Islet of Langerhans (tissue), 1 donor: ENCODE measurements around the gene ACACB.
"Not testable (repeated sequence)": the region's sequence is repeated elsewhere in the genome, so short reads cannot be mapped to it uniquely, and the experiment has no call there.

Experiments used
- FAIRE-seq: peaks from one replicate; lab custom pipeline; 2011; peaks lifted over from hg19 to GRCh38; lab: Jason Lieb, UNC

ACACB gene

DNA sequence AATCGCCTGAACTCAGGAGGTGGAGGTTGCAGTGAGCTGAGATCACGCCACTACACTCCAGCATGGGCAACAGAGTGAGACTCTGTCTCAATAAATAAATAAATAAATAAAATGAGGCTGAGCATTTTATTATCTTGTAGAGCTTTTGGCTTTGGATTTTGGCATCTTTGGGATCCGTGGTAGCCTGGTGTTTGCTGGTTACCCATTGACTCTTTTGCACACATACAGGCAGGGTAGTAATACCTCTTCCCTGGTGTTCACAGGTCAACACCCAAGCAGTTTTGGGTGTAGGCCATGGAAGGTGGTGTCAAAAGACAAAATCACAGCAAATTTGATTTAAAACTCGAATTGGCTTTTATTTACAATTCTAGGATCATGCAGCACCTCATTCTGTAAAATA lies 27.8 kb downstream of the ACACB start:
- FAIRE-seq: no peak

DNA sequence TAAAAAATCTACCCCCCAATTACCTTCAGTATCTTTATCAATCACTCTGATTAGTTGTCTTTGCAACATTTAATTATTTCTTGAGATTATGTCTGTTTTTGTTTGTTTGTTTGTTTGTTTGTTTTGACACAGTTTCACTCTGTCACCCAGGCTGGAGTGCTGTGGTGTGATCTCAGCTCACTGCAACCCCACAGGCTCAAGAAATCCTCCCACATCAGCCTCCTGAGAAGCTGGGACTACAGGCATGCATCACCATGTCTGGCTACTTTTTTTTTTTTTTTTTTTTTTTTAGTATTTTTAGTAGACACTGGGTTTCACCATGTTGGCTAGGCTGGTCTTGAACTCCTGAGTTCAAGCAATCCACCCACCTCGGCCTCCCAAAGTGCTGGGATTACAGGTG lies 30.7 kb downstream of the ACACB start:
- FAIRE-seq: not testable (repeated sequence)

DNA sequence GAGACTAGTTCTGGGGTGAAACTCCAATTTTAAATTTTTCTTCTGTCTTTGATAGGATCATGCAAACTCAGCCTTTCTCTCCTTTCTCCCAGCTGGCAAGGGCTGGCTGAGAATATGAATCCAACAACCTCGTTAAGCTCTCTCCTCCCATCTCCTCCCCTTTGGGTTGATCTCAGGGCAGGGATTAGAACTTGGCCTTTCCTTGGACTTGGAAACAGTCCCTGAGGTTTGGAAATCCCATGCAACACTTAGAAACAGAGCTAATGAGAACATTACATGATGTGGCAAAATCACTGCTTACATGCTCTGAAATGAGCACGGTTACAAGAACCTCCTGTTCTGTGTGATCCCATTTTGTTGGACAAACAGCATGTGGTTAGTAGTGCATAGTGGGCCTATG lies 31.6 kb downstream of the ACACB start:
- no peak for FAIRE-seq

DNA sequence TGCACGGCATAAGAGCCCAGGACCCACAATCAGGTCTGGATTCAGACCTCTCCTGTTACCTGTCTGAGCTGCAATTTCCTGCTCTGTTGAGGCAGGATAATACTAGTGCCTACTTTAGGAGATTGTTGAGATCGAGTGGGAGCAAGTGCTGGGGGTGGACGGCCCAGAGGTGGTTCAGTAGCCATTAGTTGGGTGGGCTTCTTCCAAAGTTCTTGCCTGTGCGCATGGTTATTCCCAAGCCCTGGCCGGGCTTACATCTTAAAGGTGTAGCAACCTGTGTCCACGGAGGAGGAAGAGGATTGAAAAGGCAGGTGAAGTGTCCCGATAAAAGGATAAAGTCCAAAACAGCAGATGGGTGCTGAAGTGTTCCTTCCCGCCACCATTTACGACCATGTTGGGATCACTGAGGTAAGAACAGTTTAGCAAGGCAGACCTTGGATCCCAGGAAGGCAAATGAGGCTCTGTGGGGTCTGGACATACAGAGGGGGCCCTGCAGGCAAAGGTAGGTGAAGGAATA lies 33.8 kb downstream of the ACACB start:
- FAIRE-seq: no peak

DNA sequence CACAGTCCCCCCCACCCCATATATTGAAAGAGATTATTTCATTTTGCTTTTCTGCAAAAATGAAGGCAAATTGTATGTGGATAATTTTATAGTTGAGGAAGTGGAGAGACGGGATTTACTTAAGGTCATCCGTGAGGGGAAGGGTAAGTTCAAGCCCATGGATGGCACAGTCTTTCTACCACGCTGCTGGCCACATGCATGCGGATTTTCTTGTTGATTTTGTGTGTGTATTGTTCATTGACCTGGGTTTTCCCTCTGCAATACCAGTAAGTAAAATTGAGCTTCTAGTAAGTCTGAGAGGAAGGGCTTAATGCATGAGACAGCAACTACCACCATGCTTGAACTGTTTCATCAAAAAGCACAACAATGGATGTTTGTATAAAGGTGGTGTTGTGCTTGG lies 35.1 kb downstream of the ACACB start:
- no peak for FAIRE-seq

DNA sequence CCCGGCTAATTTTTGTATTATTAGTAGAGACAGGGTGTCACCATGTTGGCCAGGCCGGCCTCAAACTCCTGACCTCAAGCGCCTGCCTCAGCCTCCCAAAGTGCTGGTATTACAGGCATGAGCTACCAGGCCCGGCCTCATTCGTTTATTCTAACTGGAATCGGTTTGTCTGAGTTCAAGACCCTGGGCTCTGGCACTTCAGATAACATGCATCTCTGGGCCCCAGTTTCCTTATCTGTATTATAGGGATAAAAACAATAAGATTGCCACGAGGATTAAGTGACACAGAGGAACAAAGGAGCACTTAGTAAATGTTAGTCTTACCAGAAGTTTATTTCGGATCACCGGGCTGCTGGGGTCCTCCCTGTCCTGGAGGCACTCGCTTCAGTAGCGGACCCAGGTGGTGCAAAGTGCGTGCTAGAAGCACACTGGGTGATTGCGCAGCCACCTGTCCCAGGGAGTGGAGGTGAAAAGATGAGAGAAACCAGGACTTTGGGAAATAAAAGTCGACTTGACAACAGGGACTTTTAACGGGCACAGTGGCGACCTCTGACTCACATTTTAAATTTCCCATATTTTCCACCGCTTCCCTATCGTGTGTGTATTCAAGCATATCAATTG lies 37.5 kb downstream of the ACACB start:
- FAIRE-seq: no peak

DNA sequence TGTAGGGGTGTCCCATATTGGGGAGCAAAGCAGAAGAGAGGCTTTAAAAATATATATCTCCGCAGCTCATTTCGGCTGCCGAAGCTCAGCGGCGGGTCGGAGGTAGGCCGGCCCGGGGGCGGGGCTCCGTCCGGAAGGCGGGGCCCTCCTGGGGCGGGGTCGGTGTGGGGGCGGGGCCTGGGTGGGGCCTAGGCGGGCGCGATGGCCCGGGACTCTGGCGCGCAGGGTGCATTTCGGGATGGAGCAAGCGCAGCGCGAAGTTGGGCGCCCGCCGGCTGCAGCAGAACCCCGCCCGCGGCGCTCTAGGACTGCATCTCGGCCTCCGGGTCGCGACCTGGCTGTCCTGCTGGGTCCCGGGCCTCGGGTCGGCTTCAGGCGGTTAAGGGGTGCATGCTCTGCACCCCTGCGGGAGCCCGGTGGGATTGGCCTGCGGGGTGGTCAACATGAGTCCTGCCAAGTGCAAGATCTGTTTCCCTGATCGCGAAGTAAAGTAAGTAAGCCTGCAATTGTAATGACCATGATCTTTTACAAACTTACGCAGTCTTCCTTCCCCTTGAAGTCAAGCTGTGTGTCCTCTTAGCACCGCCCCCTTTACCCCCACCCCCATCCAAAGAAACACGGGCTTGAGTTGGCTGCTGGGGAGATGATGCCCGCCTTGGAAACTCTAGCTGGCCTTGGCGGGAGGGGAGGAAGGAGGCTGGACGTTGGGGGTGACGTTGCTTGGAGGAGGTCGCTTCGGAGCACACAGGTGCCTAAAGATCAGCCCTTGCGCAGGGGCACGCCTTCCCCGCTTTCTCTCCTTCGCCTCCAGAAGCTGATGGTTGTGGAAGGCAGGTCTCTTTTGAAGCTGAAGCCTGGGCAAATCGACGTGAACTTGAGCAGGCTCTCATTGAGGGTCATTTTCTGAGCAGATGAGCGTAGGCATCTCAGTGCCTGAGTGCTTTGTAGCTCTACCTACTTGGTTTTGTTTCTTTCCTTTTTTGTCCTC lies 38.4 kb downstream of the ACACB start:
- no peak for FAIRE-seq

DNA sequence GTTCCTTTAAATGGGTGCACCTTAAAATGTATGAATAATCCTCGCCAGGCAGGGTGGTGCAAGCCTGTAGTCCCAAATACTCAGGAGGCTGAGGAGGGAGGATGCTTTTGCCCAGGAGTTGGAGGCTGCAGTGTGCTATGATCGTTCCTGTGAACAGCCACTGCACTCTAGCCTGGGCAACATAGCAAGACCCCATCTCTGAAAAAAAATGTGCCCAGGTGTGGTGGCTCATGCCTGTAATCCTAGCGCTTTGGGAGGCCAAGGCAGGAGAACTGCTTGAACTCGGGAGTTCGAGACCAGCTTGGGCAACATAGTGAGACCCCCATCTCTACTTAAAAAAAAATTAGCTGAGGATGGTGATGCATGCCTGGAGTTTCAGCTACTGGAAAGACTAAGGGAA lies 39.6 kb downstream of the ACACB start:
- no peak for FAIRE-seq

DNA sequence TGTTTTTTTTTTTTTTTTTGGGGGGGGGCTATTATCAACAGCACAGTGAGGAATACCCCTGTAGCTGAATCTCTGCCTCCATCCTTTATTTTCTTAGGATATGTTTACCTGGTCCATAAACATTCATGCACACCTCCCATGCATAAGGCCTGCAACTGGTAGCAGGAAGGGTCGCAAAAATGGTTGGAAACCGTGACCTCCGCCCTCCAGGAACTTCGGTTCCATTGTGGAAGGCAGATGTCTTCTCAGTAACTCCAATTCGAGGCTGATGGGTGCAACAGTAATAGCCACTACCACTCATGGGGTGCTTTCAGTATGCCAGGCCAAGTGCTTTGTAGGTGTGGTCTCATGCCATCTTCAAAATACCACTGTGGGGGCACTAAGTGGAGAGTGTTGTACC lies 40.2 kb downstream of the ACACB start:
- no peak for FAIRE-seq

DNA sequence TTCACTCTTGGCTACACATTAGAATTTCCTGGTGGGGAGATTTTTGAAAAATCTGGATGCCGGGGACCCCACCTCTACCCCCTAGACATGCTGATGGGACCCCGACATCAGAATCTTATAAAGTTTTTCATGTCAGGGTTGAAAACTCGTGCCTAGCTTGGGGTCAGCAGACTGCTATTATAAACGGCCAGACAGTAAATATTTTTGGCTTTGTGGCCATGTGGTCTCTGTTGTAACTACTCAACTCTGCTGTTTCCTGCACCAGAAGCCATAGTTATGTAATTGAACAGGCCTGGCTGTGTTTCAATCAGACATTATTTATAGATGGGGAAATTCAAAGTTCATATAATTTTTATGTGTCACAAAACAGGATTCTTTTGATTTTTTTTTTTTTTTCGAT lies 41.6 kb downstream of the ACACB start:
- FAIRE-seq: no peak

DNA sequence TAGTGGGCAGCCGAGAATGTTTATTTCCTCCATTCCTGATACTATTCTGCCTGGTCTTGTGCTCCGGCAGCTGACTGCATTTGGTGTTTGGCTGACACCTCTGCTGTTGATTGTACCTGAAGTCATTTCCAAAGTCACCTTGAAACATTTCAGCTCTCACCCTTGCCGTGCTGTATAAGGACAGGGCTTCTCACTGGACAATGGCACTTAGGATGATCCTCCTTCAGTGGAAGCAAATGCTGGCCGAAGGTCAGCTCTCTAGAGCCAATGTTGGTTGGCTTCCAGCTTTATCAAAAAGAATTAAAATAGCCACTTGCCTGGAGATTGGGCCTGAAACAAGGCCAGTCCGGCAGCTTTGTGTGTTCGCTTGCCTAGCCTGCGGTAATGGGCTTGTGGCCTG lies 44.0 kb downstream of the ACACB start:
- FAIRE-seq: no peak

DNA sequence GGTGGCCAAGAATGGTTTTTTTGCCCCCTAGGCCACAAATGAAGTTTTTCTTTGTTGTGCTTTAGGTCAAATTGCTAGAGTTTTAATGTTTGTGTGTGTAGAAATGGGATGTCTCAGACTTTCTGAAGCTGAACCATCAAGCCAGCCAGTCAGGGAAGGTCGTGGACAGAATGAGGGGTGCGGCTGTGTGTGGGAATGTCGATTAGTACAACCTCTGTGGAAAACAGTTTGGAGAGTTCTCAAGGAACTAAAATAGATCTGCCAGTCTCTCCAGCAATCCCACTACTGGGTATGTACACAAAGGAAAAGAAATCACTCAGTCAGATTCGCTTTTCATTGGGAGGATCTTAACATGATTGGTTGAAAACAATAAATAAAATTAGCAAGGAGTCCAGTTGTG lies 44.5 kb downstream of the ACACB start:
- no peak for FAIRE-seq

DNA sequence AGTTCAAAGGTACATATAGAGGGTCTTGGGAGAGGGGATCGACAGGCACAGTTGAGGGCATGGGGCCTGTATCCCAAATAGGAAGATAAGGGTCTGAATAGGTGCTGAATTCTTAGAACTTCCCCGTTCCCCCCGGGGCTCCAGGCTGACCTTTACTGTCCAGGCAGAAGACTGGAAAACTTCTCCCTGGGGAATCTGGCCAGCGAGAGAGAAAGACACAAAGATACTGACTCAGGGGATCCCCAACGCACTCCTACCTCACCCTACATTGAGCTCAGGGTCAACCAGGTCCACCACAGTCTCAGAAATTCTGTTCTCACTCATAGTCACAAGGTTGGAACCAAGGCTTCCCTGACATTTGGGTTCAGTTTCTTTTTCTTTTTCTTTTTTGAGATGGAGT lies 46.2 kb downstream of the ACACB start:
- FAIRE-seq: no peak

DNA sequence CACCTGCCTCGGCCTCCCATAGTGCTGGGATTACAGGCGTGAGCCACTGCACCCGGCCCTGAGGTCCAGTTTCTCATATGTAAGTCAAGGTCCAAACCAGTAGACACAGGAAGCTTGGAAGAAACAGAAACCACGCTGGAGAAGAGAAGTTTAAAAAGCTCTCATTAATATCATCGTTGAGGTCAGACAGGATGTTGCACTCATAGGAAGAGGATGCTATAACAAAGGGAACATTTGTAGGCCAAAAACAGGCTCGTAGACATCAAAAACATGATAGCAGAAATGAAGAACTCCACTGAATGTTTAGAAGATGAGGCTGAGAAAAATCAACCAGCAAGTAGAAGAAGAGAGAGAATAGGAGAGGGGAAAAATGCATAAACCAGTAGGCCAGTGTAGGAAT lies 46.8 kb downstream of the ACACB start:
- no peak for FAIRE-seq

DNA sequence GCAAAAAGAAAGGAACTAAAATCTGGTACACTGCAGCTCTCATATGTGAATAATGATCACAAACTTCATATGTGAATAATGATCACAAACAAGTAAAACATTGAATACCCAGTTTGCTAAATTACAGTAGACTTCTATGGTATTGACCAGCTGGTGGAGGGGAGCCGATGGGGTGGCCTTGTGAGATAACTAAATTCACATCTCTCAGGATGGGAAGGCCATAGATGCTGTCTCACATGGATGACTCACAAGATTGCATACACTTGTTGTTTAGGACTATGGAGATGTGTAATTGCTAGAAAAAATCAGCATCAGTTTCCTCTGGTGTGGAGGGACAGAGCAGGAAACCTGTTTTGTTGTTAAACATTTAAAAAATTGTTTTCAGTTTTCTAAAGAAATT lies 49.2 kb downstream of the ACACB start:
- no peak for FAIRE-seq

DNA sequence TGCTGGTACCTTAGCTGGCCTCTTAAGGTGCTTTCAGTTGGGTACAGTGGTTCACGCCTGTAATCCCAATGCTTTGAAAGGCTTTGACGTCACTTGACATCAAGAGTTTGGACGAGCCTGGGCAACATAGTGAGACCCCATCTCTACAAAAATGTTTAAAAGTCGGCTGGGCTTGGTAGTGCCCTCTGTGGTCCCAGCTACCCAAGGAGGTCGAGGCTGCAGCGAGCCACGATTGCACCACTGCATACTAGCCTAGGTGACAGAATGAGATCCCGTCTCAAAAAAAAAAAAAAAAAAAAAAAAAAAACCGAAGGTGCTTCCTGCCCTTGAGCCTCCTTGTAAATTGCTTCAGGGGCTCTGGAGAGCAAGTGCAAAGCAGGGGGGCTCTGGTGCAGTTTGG lies 50.0 kb downstream of the ACACB start:
- FAIRE-seq: no peak

DNA sequence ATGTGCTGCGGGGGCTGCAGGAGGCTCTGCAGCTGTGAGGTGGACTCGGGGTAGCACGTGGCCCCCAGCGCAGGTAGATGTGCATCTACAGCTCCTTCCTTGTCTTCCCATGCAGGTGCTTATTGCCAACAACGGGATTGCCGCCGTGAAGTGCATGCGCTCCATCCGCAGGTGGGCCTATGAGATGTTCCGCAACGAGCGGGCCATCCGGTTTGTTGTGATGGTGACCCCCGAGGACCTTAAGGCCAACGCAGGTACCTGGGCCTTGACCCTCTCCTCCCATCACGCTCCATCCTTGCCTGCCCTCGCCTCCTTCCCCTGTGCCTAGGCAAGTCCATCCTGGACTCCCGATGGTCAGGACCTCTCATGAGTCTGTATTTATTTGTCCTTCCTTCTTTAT lies 51.4 kb downstream of the ACACB start:
- no peak for FAIRE-seq

DNA sequence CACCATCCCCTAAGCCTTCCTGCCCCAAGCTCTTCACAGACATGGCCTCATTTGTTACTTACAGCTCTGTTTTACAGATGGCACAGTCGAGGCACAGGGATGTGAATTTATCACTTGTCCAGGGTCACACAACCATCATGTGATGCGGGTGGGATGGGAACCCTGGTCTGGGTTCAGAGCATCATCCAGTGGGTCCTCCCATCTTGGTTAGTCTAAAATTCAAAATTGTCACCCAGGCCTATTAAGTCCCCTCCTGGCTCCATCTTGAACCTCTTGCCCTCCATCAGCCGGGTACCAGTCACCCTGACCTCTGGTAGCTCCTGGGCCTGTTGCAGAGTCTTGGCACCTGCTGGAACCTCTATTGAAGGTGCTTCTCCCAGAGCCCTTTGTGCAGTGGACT lies 52.9 kb downstream of the ACACB start:
- FAIRE-seq: no peak

DNA sequence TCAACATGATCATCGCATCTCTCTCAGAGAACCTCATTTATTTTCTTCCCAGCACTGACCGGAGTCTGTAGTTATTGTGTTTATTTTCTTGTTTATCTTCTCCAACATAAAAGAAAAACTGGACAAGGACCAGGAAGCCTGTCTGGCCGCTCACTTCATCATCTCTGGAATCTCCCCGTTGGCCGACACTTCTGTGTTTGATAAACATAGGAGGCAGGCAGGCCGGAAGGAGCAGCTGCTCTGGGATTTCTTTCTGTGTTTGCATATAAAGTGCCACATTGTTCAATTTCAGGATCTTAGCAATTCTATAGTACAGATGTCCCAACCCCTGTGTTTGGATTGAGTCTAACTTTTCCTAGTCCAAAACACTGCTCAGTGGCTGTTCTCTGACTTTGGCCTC lies 53.3 kb downstream of the ACACB start:
- no peak for FAIRE-seq

DNA sequence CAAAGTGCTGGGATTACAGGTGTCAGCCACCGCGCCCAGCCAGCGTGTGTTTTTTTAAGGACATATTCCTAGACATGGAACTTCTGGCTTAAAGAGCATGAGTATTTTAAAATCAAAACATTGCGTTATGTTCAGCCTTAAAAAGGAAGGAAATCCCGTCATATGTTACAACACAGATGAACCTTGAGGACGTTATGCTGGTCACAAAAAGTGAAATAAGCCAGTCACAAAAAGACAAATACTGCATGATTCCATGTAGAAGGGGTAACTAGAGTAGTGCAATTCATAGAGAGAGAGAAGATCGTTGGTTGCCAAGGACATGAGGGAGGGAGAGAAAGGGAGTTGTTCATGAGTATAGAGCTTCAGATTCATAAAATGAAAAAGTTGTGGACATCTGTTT lies 53.9 kb downstream of the ACACB start:
- no peak for FAIRE-seq

DNA sequence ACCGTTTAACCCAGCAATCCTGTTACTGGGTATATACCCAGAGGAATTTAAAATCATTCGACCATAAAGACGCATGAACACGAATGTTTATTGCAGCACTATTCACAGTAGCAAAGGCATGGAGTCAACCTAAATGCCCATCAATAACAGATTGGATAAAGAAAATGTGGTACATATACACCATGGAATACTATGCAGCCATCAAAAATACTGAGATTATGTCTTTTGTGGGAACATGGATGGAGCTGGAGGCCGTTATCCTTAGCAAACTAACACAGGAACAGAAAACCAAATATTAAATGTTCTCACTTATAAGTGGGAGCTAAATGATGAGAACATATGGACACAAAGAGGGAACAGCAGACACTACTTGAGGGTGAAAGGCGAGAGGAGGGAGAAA lies 56.4 kb downstream of the ACACB start:
- not testable (repeated sequence) for FAIRE-seq

DNA sequence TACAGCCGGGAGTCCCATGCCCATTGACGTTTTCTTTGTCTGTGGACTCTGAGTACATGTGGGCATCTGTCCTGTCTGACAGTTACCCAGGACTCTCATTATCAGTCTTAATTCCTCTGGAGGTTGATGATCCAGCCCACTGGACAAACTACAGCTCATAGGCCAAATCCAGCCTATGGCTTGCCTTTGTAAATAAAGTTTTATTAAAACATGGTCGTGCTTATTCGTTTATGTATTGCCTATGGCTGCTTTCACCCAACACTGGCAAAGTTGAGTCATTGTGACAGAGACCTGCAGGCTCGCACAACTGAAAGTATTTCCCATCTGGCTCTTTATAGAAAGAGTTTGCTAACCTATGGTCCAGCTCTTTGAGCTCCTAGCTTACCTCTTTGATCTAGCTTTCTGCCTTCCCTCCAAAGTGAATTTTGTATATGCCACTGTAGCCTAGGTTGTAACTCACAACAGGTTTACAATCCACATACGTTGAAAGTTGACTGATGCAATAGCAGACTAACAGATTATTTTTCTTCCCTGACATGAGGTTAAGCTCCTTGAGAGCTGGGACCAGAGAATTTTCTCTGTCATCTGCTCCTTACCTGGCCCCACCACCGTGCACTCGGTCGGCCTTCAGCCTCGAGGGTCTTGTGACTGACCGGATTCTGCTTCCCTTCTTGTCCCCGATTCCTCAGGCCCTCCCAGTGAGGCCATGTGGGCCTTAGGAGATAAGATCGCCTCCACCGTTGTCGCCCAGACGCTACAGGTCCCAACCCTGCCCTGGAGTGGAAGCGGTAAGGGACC lies 57.3 kb downstream of the ACACB start:
- FAIRE-seq: no peak

DNA sequence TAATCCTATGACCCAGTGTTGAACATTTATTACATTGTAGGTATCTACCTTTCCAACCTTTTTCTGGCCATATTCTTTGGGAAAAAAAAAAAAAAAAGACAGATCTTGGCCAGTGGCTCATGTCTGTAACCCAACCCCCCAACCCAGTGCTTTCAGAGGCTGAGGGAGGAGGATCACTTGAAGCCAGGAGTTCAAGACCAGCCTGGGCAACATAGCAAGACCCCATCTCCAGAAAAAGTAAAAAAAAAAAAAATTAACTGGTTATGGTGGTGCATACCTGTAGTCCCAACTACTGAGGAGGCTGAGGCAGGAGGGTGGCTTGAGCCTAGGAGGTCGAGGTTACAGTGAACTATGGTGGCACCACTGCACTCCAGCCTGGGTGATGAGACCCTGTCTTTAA lies 58.1 kb downstream of the ACACB start:
- no peak for FAIRE-seq
